Stimulated activated naive CD8-positive, alpha-beta T cell treated with anti-CD3 and anti-CD28 coated beads, Interleukin-15, Interleukin-2, amounts not matched to agents 100 U/mL and 50 U/mL, for 24 hours (primary cell): ENCODE measurements around the gene PRPSAP2.
A peak's percentile ranks its signal among the peaks of the same experiment; 100 is the strongest.
"Not testable (repeated sequence)": the region's sequence is repeated elsewhere in the genome, so short reads cannot be mapped to it uniquely, and the experiment has no call there.

Source experiments
- ATAC-seq: fragments of 150-1000 bp; cut with Tn5 transposase; one replicate; pipeline ENCODE4 v1.10.0; 2021
- DNase-seq: peaks from one replicate; pipeline ENCODE4 v3.0.0; 2021

Gene PRPSAP2

DNA sequence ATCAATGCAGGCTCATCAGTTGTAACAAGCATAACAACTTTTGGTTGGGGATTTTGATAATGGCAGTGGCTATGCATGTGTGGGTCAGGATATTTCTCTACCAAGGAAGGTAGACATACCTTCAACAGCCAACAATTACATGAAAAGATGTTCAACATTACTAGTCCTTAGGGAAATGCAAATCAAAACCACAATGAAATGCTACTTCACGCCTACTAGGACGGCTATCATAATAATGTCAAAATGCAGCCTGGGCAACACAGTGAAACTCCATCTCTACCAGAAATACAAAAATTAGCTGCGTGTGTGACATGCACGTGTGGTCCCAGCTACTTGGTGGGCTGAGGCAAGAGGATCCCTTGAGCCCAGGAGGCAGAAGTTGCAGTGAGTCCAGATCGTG is 86.7 kb downstream of the PRPSAP2 start:
- ATAC-seq (no peak), DNase-seq (no peak)

DNA sequence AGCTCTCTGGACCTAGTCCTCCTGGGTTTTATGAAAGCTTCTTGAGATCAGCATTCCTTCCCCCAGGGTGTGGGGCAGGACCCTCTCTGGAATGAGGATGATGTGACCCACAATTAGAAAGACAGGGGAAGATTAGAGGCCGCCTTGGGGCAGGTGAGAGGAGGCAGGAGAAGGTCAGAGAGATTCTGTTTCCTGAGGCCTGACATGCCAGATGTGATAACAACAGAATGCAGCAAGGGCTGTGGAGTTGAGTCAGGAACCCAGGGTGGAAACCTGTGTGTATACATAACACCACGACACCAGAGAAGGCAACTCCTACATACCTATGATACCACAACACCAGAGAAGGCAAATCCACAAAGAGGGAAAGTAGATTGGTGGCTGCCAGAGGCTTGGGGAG is 88.6 kb downstream of the PRPSAP2 start:
- no peak for ATAC-seq

DNA sequence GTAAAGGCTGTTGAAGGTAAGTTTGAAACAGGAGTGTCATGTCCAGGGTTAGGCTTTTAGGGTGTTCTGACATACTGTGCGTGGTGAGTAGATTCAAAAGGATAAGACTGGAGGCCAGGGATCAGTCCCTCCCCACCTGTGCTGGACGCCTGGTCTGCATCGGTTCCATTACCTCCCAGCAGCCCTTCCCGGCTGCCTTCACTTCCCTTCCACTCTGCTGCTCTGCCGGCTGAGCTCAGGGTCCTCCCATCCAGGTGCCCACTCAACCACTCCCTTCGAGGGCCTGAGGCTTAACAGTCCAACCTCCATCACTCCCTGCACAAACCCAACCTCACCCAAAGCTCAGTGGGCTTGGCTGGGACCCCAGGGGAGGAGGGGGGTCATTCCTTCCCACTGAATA is 89.9 kb downstream of the PRPSAP2 start:
- no peak for ATAC-seq
- DNase-seq: no peak

More for the DNA sequence above, 88.6 kb downstream of the PRPSAP2 start:
- DNase-seq: no peak

- no peak for ATAC-seq
- no peak for DNase-seq
Observed at GRCh38 chr17:18948476-18949006, 90.6 kb downstream of the PRPSAP2 start.

DNA sequence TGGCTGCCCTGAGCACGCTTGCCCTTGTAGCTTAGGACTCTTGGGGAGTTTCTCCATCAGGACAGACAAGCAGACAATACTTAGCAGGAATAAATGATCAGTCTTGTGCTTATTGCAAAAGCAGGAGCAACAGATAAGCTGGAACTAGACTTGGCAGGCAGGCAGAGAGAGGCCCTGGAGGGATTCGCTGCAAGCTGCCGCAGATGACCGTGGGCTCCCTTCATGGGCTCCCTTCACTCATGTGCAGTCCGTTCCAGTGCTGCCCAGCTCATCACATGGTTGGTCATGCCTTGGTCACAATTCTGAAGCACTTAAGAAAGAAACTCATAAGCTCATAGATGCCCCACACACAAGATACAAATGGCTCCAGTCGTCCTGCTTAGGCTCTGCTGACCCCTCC is 91.6 kb downstream of the PRPSAP2 start:
- no peak for DNase-seq
- ATAC-seq: no peak

- ATAC-seq (no peak), DNase-seq (no peak)
Observed at GRCh38 chr17:18950346-18950745, 92.4 kb downstream of the PRPSAP2 start.

- DNase-seq (no peak), ATAC-seq (no peak)
Observed at GRCh38 chr17:18950944-18951905, 93.3 kb downstream of the PRPSAP2 start.

DNA sequence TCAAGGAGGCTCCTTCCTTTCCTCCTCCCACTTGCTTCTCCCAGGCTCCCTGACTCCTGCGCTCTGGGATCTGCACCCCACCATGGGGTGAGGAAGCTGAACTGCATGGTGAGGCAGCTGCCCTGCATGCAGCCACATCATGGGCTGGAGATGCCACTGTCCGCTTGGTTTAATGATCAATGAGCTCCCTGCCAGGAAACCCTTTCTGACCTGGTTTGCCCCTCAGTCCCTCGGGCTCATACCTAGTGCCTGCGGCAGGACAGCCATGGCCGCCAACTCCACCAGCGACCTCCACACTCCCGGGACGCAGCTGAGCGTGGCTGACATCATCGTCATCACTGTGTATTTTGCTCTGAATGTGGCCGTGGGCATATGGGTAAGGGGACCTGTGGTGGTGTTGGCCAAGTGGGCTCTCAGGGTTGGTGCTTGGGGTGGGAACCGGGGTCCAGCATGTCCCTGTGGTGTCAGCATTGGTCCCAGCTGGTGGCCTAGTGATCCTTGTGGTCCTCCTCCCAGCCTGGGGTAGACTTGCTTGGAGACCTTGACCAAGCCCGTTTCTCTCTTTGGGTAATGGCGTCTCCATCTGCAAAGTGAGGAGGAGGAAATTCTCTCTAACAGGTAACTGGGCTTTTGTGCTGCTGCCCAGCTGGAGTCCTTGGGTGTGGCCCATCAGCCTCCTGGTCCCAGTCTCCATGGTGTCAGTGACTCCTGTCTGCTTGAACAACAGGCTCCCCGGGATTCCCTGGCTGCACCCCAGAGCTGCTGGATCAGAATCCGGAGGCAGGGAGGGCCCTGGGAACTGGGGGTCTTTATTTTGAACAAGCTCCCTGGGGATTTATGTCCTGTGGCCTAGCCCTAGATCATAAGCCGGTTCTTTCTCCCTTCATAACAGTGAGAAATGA is 94.3 kb downstream of the PRPSAP2 start, which contains the start of gene SLC5A10:
SLC5A10 (plus strand) TSS at position 225 of the 902 bp plus-strand sequence; CDS start at position 266, 41 bp downstream.
- no peak for DNase-seq
- no peak for ATAC-seq

DNA sequence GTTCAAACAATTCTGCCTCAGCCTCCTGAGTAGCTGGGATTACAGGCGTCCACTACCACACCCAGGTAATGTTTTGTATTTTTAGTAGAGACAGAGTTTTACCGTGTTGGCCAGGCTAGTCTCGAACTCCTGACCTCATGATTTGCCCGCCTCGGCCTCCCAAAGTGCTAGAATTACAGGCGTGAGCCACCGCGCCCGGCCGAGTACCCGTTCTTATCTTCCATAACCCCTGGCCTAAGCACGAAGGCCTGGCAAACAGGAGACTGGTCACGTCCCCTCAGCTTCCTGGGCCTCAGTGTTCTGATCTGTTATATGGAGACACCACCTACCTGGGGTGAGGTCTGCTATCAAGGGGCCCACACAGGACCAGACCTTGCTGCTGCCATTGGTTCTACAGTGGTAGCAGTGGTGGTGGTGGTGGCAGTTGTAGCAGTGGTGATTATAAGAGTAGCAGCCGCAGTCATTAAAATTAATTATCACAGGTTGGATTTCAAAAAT is 95.3 kb downstream of the PRPSAP2 start:
- ATAC-seq (no peak), DNase-seq (no peak)

DNA sequence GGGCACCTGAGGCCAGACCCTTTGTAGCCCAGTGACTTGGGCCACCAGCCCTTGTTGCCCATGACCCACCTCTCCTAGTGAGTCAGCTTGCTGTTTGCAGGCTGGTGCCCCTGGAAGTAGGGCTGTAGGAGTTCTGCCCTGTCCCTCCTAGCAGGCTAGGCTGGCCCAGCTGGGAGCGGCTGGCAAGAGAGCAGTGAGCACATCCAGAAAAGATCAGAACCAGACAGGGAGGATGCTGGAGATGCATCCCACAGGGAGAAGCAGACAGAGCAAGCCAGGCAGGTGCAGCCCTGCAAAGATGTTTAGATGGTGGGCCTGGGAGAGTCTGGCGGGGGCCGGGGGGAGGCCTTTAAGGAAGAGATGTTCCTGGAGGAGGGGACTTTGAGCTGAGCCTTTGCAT is 96.4 kb downstream of the PRPSAP2 start:
- DNase-seq (no peak), ATAC-seq (no peak)

DNA sequence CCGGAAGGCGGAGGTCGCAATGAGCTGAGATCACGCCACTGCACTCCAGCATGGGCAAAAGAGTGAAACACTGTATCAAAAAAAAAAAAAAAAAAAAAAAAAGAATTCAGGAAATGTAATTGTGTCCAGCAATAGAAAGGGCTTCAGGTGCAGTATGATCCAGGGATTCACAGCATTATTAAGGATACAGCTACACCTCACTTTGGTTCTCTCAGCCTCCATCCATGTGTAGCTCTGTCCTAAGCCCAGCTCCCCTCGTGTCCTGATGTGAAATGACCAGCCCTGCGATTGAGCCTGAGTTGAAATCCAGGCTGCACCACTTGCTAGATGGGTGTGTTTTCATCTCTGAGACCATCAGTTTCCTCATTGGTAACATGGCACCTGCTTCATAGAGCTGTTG is 97.1 kb downstream of the PRPSAP2 start:
- ATAC-seq (no peak), DNase-seq (no peak)

- ATAC-seq, DNase-seq: not testable (repeated sequence)
Observed at GRCh38 chr17:18956021-18956420, 98.1 kb downstream of the PRPSAP2 start.

- no peak for DNase-seq
- ATAC-seq: no peak
Observed at GRCh38 chr17:18956581-18956980, 98.7 kb downstream of the PRPSAP2 start.

DNA sequence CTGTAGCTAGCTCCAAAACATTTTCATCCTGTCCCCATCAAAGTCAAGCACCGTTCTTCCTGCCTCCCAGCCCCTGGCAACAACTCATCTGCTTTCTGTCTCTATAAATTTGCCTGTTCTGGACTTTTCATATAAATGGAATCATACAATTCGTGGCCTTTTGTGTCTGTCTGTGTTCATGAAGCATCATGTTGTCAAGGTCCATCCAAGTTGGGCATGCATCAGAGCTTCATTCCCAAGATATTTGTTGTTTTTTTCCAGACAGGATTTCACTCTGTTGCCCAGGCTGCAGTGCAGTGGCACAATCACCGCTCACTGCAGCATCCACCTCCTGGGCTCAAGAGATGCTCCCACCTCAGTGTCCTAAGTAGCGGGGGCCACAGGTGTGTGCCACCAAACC is 99.9 kb downstream of the PRPSAP2 start:
- DNase-seq (no peak), ATAC-seq (no peak)

- no peak for DNase-seq
Observed at GRCh38 chr17:18958611-18959010, 100.7 kb downstream of the PRPSAP2 start.

DNA sequence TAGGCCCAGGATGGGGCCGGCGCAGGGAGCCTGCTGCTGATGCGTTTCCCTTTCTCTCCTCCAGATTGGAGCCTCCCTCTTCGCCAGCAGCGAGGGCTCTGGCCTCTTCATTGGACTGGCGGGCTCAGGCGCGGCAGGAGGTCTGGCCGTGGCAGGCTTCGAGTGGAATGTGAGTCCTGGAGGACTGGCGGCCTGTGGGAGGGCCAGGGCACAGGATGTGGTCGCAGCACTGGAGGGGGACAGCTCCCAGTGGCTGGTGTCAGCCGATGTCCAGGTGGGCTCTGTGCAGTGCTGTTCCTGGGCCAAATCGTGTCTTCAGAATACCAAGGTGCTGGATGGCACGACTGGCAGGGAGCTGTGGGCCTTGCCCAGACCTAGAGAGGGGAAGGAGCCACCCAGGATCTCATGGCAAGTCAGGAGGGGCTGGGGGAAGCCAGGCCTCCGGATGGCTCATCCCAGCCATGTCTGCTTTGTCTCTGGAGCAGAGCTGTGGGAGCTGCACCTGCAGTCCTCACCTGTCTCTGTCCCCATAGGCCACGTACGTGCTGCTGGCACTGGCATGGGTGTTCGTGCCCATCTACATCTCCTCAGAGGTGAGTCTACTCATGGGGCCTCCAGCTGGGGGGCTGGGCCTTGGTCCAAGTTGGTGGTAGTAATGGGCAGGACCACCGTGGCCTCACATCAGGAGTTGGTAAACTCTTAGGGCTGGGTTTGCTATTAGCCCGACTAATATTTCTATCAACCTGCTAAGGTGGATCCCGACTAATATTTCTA is 101.3 kb downstream of the PRPSAP2 start:
- ATAC-seq (no peak), DNase-seq (no peak)

More at GRCh38 chr17:18958611-18959010, 100.7 kb downstream of the PRPSAP2 start:
- ATAC-seq: no peak

- DNase-seq (no peak), ATAC-seq (no peak)
Observed at GRCh38 chr17:18959845-18960240, 101.9 kb downstream of the PRPSAP2 start.

DNA sequence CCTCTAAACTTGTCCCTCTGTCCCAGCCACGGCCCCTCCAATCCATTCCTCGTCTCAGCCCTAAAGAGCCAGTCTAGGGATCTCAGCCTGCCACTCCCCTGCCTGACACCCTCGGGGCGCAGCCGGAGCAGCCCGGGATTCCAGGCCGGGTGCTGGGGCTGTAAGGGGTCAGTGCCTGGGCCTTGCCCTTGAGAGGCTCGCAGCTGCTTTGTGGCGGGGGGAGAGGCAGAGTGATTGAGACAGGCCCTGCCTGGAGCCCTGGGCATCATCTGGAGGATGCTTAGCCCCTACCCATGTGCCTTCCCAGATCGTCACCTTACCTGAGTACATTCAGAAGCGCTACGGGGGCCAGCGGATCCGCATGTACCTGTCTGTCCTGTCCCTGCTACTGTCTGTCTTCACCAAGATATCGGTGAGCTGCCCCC is 102.3 kb downstream of the PRPSAP2 start:
- ATAC-seq: no peak
- DNase-seq: no peak

- DNase-seq (peak; percentile 93), ATAC-seq (peak; percentile 70)
Observed at GRCh38 chr17:18960803-18961511, 103.0 kb downstream of the PRPSAP2 start.

GRCh38 chr17:18961634-18962493 is 103.9 kb downstream of the PRPSAP2 start:
- DNase-seq: peak; percentile 40
- peak; percentile 55 for ATAC-seq
